Lung (tissue), 12 donors: ENCODE data around the gene CPED1. TPM values are rescaled to one million over a fixed set of nuclear protein-coding genes. Genes with fewer than 3 reads are reported as not detected.

ENCODE experiments used
- ATAC-seq: fragments of 200-7000 bp; cut with Tn5 transposase; one replicate; pipeline ENCODE4 v1.9.1; 2020; ENCODE audit warnings: moderate number of reproducible peaks; ENCODE audit not compliant: insufficient read depth, low FRiP score
- DNase-seq, 3 donors: peaks; one replicate each; pipeline ENCODE4 v3.0.0-alpha.2; 2013 to 2017
- H3K27ac ChIP-seq, 2 donors: one replicate each; pipeline ENCODE4 v1.5.1; 2013; ENCODE audit warnings: mild to moderate bottlenecking in 2 of 2, moderate library complexity in 2 of 2, control low read depth in 1 of 2, inconsistent platforms in 1 of 2, low read depth in 1 of 2, low read length in 1 of 2
- H3K27me3 ChIP-seq, 3 donors: one replicate each; pipeline ENCODE4 v1.5.1; 2013; ENCODE audit warnings: low read length in 2 of 3; ENCODE audit not compliant: control insufficient read depth in 3 of 3, insufficient read depth in 3 of 3
- H3K36me3 ChIP-seq, 4 donors: one replicate each; pipeline ENCODE4 v1.5.1; 2013; ENCODE audit warnings: low read length in 4 of 4, mild to moderate bottlenecking in 1 of 4, moderate library complexity in 1 of 4; ENCODE audit not compliant: control insufficient read depth in 4 of 4, insufficient read depth in 4 of 4
- H3K4me1 ChIP-seq, 5 donors: one replicate each; pipeline ENCODE4 v1.5.1; 2013; ENCODE audit warnings: low read length in 5 of 5, mild to moderate bottlenecking in 2 of 5, moderate library complexity in 1 of 5; ENCODE audit not compliant: control insufficient read depth in 5 of 5, insufficient read depth in 5 of 5
- H3K4me3 ChIP-seq: one replicate; pipeline ENCODE4 v1.5.1; 2013; ENCODE audit warnings: mild to moderate bottlenecking, control low read depth, moderate library complexity
- H3K9ac ChIP-seq, 2 donors: one replicate each; pipeline ENCODE4 v1.5.1; 2013; ENCODE audit warnings: low read length in 2 of 2, control low read depth in 1 of 2; ENCODE audit not compliant: insufficient read depth in 1 of 2
- H3K9me3 ChIP-seq, 4 donors: one replicate each; pipeline ENCODE4 v1.5.1; 2013; ENCODE audit warnings: low read length in 3 of 4, mild to moderate bottlenecking in 1 of 4, moderate library complexity in 1 of 4; ENCODE audit not compliant: control insufficient read depth in 4 of 4, insufficient read depth in 3 of 4
- CTCF ChIP-seq: IDR thresholded peaks from 2 replicates; pipeline ENCODE4 v1.5.1; 2012; ENCODE audit warnings: mild to moderate bottlenecking; ENCODE audit errors: control extremely low read depth, extremely low read depth
- WGBS, 2 donors: extraction: QIAGEN DNeasy Blood & Tissue Kit; methylation state at CpG; one replicate each; pipeline ENCODE4 v1.1.7; 2013; 5-methylcytosine and 5-hydroxymethylcytosine counted together
- polyA plus RNA-seq, 2 donors: library from polyadenylated mRNA; stranded (reverse); fragments of 200-250 nt; gene quantifications; one replicate each; pipeline ENCODE4 v1.2.1, GENCODE V29; 2013
- total RNA-seq, 2 donors: library from RNA; depleted of rRNA in 1 of 2; stranded (reverse); fragments of >200 nt in 1 of 2; gene quantifications; one replicate each; pipeline ENCODE4 v1.2.1, GENCODE V29; 2014 to 2021
- donor health status: control.
- donor health status: control.
- donor health status: Bipolar disorder and iron deficiency.
- donor health status: healthy.
- donor health status: DM: yes; HTN: yes; CAD: no.

Gene CPED1
- total and polyA plus RNA-seq, 4 donors: 1.8 to 32.3 (median 7.4) TPM

- Histone ChIP-seq H3K4me1 (peaks cover 0 to 2% (median 0%) of the 10 kb centered on the region in 5 donors), H3K9ac (no peak overlapping the region), H3K36me3 (peaks cover 4 to 16% (median 8%) of the 10 kb centered on the region in 4 donors), H3K27me3 (no peaks in the 10 kb centered on the region), H3K9me3 (no peaks in the 10 kb centered on the region), H3K4me3 (no peak overlapping the region), H3K27ac (no peak overlapping the region)
- DNase-seq (no peak), ATAC-seq (no peak)
- TF ChIP-seq CTCF: no peak
- WGBS, 2 donors: 85 to 93% methylated on average over 8 of the region's 8 CpGs
Observed at GRCh38 chr7:120959929-120960484, 28.5 kb upstream of the CPED1 start.

- no peak overlapping the region for H3K4me3 ChIP-seq
- WGBS, 2 donors: 86 to 89% methylated on average over 1 of the region's 1 CpG
- H3K27me3 ChIP-seq: no peaks in the 10 kb centered on the region
- H3K9me3 ChIP-seq: no peaks in the 10 kb centered on the region
- no peak overlapping the region for H3K27ac ChIP-seq
- no peak overlapping the region for H3K9ac ChIP-seq
- H3K4me1 ChIP-seq: peaks cover 0 to 2% (median 0%) of the 10 kb centered on the region in 5 donors
- ATAC-seq: no peak
- H3K36me3 ChIP-seq: peaks cover 4 to 11% (median 6%) of the 10 kb centered on the region in 4 donors
- DNase-seq: no peak
- TF ChIP-seq CTCF: no peak
Observed at GRCh38 chr7:120960714-120961113, 27.8 kb upstream of the CPED1 start.

- Histone ChIP-seq H3K9me3 (no peaks in the 10 kb centered on the region), H3K4me3 (no peak overlapping the region), H3K9ac (no peak overlapping the region), H3K27me3 (no peaks in the 10 kb centered on the region), H3K36me3 (peaks cover 8 to 11% (median 10%) of the 10 kb centered on the region in 4 donors), H3K27ac (no peak overlapping the region), H3K4me1 (peaks cover 0 to 2% (median 0%) of the 10 kb centered on the region in 5 donors)
- DNase-seq: no peak
- no peak for ATAC-seq
- 68 to 96% methylated on average over 1 of the region's 1 CpG for WGBS, 2 donors
- no peak for TF ChIP-seq CTCF
Observed at GRCh38 chr7:120961638-120962173, 26.8 kb upstream of the CPED1 start.
